Heart left ventricle (tissue), 13 donors: Measurements from ENCODE around the gene CSHL1.
"Not testable (repeated sequence)": the region's sequence is repeated elsewhere in the genome, so short reads cannot be mapped to it uniquely, and the experiment has no call there.

ENCODE experiments used
- CTCF ChIP-seq, 12 donors: fragments of 200-600 bp; sonication (generic) in 4 of 12; IDR thresholded peaks; one replicate each; pipeline versions ENCODE4 v1.5.0 to v1.8.0; 2018 to 2022; ENCODE audit warnings: antibody characterized with exemption in 12 of 12, mild to moderate bottlenecking in 5 of 12
- POLR2A ChIP-seq, 2 donors: fragments of 450-650 bp; IDR thresholded peaks; one replicate each; pipeline ENCODE4 v1.6.1; 2017; ENCODE audit warnings: antibody characterized with exemption in 2 of 2, mild to moderate bottlenecking in 2 of 2, moderate library complexity in 2 of 2
- donor health status: ischemic (EF 13 %, LVEDD 7.1; RV severe dilation, severe dysfunction).
- donor health status: DM: no; HTN: yes; CAD: no.
- donor health status: DM: no; HTN: no; CAD: no.
- donor health status: ischemic (EF 25% LVEDD 6.9; RV normal size, moderate dysfunction).
- donor health status: ischemic (EF 25% LVEDD 5.7; RV mildly dilated, moderate dysfunction).
- donor health status: ischemic (EF 35%, LVEDD 5.7; RV mildly dilated, moderate dysfunction).
- donor health status: nonischemic (EF 11% LVEDD 7.7; RV severe dilation, severe dysfunction).
- donor health status: DM: yes; HTN: yes; CAD: no.
- donor health status: PGD.
- donor health status: ischemic (EF 29% LVEDD 5.4; RV normal size, mild dysfunction).
- donor health status: nonischemic (EF 23%, LVEDD 6.1; RV moderate dilation, normal function).

GRCh38 chr17:63878413-63878812, 32.6 kb downstream of the CSHL1 start:
- TF ChIP-seq CTCF, POLR2A (IDR thresholded peaks at IDR 0.05): not testable (repeated sequence)
